NCI-H526 treated with DMSO at 0.1 percent for 48 hours (cell line): ENCODE data around the gene RHOT1.
"Not testable (repeated sequence)": the region's sequence is repeated elsewhere in the genome, so short reads cannot be mapped to it uniquely, and the experiment has no call there.

Experiments
- DNase-seq: peaks from one replicate; lab custom pipeline; 2025; lab: John Stamatoyannopoulos, UW

RHOT1 gene

DNA sequence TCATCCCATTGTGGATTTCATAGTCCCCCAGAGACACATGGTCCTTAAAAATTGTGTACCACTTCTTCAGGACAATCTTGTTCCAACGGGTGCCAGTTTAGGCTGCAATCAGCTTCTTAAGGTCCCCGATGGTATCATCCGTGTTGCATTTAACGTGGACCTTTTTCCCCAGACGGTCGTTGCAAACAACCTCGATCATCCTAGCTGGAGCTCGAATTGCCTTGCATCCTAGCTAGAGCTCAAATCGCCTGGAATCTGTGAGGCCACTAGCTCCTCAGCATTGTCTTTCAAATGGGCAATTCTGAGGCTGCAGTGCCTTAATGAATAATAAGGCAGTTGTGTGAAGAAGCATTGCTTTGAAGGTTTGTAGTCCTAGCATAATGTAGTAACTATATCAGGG lies 85.6 kb downstream of the RHOT1 start:
- no peak for DNase-seq

GRCh38 chr17:32235588-32235987 lies 93.3 kb downstream of the RHOT1 start:
- no peak for DNase-seq

- no peak for DNase-seq
These were observed 97.2 kb downstream of the RHOT1 start for GRCh38 chr17:32239456-32239855.

DNA sequence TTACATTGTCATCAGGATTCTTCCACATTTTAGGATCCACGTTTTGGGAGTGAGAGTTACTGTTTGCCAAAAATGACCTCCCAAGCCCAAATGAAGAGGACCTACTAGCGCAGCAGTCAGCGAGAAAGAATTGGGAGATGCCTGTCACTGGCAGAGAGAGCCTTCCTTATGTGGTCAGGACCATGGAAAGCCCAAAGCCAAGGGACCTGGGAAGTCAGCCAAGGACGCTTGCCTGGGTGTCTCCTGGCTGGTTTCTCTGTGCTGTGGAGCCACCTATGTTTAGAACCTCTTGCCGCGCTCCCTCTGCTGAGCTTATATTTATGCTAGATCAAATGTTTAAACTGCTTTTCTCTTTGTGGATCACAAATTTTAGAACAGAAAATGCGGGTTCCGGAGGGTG lies 98.4 kb downstream of the RHOT1 start:
- no peak for DNase-seq

DNA sequence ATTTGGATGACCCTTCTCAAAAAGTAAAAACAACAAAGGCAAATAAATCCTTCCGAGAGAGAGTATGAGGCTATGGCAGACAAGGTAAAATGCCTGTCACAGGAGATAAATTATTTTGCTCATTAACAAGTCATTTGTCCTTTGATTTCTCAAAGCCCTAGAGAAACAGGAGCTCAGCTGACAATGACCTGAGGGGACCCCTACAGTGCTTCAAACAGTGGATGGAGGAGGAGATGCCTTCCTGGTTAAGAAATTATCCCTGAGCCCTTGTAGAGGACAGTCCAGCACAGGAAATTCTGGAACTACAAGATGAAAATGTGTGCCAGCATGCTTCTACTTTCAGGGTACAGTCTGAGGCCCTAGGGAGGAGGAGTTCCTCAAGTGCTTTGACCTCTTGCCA lies 99.3 kb downstream of the RHOT1 start:
- DNase-seq: no peak

- no peak for DNase-seq
These were observed 107.2 kb downstream of the RHOT1 start for GRCh38 chr17:32249475-32249874.

- peak; percentile 22 for DNase-seq
These were observed 110.9 kb downstream of the RHOT1 start for GRCh38 chr17:32253117-32253611.

DNA sequence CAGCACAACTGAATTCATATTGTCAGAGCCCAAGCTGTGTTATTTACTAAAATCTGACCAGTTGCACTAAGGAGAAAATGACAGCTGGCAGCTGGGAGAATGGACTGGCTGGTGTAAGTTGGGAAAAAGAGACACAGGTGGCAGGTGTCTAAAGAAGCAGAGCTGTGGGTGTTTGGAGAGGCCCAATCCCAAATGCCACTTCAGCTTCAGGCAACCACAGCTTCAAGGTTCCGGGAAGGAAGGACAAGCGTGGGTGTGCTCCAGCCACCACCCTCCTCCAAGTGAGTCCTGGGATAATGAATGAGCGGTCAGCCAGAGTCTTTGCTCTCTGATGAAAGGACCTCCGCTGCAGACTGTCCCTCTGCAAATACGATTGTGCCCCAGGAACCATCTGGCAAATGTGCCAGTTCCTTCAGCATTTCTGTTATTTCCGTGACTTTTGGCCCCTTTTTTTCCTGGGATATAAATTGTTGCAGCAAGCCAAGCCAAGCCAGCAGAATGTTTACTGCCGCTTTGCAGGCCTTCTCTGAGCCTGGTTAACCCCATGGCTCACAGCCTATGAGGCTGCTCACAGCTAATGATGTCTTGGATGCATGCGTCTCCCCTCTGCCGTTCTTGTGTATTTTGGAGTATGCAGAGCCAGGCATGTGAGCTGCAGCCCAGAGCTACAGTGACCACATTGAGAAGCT lies 113.9 kb downstream of the RHOT1 start:
- no peak for DNase-seq

GRCh38 chr17:32256701-32257019 lies 114.4 kb downstream of the RHOT1 start:
- no peak for DNase-seq

DNA sequence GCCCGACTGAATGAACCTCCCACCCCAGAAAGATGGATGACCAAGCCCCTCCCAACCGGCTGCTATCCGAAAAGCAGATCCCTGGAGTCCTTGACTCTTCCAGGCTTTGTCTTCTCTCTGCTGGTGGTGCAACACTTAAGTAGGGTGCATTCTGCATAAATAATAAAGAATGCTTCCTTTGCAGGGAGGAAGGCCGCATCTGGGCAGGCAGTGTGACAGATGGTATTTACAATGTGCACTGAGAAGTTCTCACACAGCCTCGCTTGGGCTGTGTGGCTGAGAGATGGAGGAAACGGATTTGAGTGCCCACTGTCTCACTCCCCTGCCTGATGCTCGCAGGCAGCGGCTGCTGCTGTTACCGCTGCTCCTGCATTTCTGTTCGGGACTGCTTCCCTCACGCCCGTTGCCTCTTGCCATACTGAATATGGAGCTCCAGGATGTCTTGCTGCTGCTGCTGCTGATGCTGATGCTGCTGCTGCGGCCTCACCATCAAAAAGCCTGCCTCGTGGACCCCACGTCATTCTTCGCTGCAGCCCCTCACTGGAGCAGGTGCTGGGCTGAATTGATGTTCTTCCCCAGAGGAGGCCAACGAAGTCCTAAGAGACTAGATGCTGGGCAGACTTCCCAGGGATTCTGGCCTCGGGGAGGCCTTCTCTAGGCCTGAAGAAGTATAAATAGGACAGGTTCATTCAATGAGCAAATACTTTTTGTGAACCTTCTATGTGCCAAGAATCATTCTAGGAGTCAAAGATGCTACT lies 116.3 kb downstream of the RHOT1 start:
- DNase-seq: no peak

DNA sequence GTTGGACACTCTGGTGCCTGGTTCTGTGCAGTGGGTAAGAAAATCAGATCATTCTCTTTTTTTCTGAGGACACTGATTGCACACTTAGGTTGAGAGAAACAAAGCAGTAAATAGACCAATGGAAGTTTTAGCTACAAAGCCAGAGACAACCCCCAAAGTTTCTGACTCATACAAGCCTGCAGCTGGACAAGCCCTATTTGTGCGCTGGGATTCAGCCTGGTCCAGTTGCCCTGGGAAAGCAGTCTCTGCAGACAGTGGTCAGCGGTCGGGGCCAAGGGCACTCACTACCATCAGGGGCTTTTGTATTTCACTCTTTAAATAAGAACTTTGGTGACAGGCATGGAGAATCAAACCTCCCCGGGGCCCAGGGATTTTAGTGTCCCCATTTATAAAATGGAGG lies 117.3 kb downstream of the RHOT1 start:
- no peak for DNase-seq

DNA sequence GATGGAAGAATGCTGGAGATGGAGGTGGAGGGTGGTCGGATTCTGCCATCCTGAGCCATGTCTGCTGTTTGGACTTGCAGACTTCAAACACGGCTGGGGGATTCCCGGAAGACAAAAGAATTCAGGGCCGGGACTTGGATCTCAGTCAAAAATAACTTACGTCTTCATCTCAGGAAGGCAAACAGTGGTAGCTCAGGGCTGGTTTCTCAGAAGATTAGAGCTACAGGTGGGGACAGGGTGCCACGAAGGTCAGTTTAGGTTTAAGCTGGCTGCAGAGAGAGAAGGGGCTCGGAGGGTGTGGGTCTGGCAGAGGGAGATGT lies 119.1 kb downstream of the RHOT1 start:
- DNase-seq: no peak

- no peak for DNase-seq
These were observed 119.7 kb downstream of the RHOT1 start for GRCh38 chr17:32261936-32262510.

DNA sequence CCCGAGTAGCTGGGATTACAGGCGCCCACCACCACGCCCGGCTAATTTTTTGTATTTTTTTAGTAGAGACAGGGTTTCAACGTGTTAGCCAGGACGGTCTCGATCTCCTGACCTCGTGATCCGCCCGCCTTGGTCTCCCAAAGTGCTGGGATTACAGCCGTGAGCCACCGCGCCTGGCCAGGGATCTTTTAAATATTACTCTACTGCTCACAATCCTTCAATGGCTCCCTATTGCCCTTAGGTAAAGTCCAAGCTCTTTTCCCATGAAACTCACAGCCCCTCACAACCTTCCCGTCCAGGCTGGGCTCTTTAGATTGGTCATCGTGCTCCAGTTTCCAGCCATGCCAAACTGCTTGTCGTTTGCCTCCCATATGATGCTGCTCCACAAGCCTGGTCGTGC lies 121.2 kb downstream of the RHOT1 start:
- DNase-seq: not testable (repeated sequence)

GRCh38 chr17:32264140-32264799 lies 122.0 kb downstream of the RHOT1 start:
- DNase-seq: peak; percentile 51

DNA sequence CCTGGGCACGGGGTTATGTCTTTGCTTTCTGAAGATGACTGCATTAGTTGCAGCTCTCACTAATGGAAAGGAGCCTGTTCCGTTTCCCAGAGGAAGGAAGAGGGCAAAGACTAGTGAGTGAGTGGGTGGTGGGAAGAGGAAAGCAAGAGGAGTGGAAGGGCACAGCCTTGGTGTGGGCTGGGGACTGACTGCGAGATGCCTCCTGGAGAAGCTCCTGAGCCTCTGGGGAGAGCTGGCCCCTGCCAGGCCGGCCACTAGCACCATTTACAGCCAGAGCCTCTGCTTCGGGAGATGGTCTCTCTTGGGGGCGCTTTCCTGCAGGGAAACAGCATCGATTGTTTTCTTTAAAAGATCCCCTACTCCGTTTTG lies 122.5 kb downstream of the RHOT1 start:
- DNase-seq: peak; percentile 7

DNA sequence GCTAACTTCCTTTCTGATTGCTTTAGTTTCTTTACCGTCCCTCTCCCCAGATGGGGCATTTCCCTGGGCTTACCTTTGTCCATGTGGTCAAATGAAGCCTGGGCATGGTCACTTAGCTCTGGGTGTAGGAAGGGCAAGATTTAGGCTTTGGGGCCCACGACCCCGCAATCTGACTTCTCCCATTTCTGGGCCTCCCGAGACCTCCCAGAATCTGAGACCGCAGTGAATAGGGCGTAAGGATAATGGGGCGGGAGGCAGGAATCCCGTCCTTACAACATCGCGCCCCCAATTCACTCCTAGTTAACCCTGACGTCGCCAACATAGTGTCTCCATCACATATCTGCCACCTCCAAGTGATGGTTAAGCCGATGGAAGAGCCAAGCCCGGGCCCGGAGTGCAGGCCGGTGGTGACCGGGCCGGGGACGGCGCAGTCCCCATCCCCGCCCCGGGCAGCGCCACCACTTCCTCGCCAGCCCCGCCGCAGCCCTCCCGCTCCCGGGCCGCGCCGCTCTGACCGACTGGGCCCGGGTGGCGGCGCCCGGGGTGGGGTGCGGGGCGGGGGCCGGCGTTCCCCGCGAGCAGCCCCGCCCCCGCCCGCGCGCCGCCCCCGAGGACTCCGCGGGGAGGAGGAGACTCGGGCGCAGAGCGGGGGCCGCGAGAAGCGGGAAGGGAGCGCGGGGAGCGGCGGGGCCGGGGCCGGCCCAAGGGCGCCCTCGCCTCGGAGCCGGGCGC lies 123.1 kb downstream of the RHOT1 start, which contains the start of gene RHBDL3:
TSS of gene RHBDL3 (plus strand) at position 641 of the 732 bp plus-strand sequence. CDS start 358 bp downstream, outside the sequence.
- DNase-seq: no peak

DNA sequence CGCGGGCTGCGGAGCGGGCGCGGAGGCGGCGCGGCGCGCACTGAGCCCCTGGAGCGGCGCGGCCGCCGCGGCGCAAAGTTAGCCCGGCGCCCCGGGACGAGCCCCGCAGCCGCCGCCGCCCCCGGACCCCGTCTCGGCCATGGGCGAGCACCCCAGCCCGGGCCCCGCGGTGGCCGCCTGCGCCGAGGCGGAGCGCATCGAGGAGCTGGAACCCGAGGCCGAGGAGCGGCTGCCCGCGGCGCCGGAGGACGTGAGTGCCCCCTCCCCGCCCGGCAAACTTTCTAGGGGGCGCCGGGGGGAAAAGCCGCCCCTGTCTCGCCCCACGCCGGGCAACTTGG lies 123.7 kb downstream of the RHOT1 start:
- no peak for DNase-seq

GRCh38 chr17:32266389-32267301 lies 124.3 kb downstream of the RHOT1 start:
- no peak for DNase-seq

GRCh38 chr17:32267690-32268205 lies 125.4 kb downstream of the RHOT1 start:
- no peak for DNase-seq

DNA sequence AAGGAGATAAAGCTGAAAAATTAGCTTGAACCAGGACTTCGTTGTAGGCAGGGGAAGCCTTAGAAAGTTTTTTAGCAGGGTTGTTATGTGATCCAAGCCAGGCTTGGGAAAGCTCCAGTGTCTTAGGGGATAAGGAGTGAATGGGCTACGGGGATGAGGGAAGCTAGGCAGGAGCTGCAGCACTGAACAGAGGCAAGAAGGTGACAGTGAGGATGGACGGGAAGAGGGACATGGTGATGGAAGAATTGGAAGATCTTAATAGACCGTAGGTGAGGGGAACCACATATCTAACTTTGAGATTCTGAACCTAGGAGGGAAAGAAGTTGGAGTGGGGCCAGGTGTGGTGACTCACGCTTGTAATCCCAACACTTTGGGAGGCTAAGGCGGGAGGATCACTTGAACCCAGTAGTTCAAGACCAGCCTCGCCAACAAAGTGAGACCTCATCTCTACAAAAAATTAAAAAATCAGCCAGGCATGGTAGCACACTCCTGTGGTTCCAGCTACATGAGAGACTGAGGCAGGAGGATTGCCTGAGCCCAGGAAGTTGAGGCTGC lies 126.5 kb downstream of the RHOT1 start:
- no peak for DNase-seq
